Loucy (cell line): Measurements from ENCODE around the gene S1PR1.

Experiments used
- H2AFZ ChIP-seq: fragments of 200-600 bp; sonication (generic); 2 replicates; pipeline ENCODE4 v1.6.0; 2016; ENCODE audit warnings: antibody characterized with exemption, mild to moderate bottlenecking, low read length, moderate library complexity
- H3F3A ChIP-seq: fragments of 200-600 bp; 2 replicates; pipeline ENCODE4 v1.6.0; 2016; ENCODE audit warnings: antibody characterized with exemption, low read depth, mild to moderate bottlenecking
- H3K27me3 ChIP-seq: fragments of 200-600 bp; sonication (generic); 2 replicates; pipeline ENCODE4 v1.6.1; 2014; ENCODE audit warnings: low read length, mild to moderate bottlenecking; ENCODE audit not compliant: insufficient read depth, poor library complexity, severe bottlenecking
- H3K36me3 ChIP-seq: fragments of 200-600 bp; sonication (generic); 2 replicates; pipeline ENCODE4 v1.6.1; 2016; ENCODE audit warnings: low read length; ENCODE audit not compliant: insufficient read depth
- H3K4me1 ChIP-seq: fragments of 200-600 bp; sonication (generic); 2 replicates; pipeline ENCODE4 v1.5.1; 2014; ENCODE audit warnings: low read length, mild to moderate bottlenecking; ENCODE audit not compliant: insufficient read depth, poor library complexity, severe bottlenecking
- H3K4me2 ChIP-seq: fragments of 200-600 bp; sonication (generic); 2 replicates; pipeline ENCODE4 v1.6.0; 2014; ENCODE audit warnings: antibody characterized with exemption, low read length, low read depth, mild to moderate bottlenecking; ENCODE audit not compliant: poor library complexity, severe bottlenecking
- H3K4me3 ChIP-seq: fragments of 200-600 bp; sonication (generic); 2 replicates; pipeline ENCODE4 v1.5.1; 2014; ENCODE audit warnings: low read length, mild to moderate bottlenecking, mixed read lengths; ENCODE audit not compliant: poor library complexity, severe bottlenecking
- H3K79me2 ChIP-seq: fragments of 200-600 bp; sonication (generic); 2 replicates; pipeline ENCODE4 v1.6.1; 2014; ENCODE audit warnings: low read length; ENCODE audit not compliant: insufficient read depth
- H3K9ac ChIP-seq: fragments of 200-600 bp; sonication (generic); 2 replicates; pipeline ENCODE4 v1.6.0; 2014; ENCODE audit warnings: mild to moderate bottlenecking, low read depth, low read length, moderate library complexity; ENCODE audit not compliant: poor library complexity, severe bottlenecking
- H3K9me2 ChIP-seq: fragments of 200-600 bp; sonication (generic); replicated peaks from 2 replicates; pipeline ENCODE4 v1.6.1; 2016; ENCODE audit warnings: low read depth, low read length, mixed read lengths
- H3K9me3 ChIP-seq: fragments of 200-600 bp; sonication (generic); 2 replicates; pipeline ENCODE4 v1.6.1; 2014; ENCODE audit warnings: mild to moderate bottlenecking, antibody characterized with exemption, low read length, low read depth; ENCODE audit not compliant: insufficient read depth
- H4K20me1 ChIP-seq: fragments of 200-600 bp; sonication (generic); 2 replicates; pipeline ENCODE4 v1.6.0; 2014; ENCODE audit warnings: antibody characterized with exemption, low read length, mild to moderate bottlenecking; ENCODE audit not compliant: insufficient read depth, poor library complexity, severe bottlenecking
- CTCF ChIP-seq: fragments of 200-600 bp; sonication (generic); conservative IDR thresholded peaks from 2 replicates; pipeline ENCODE4 v1.5.1; 2014; ENCODE audit warnings: mild to moderate bottlenecking, antibody characterized with exemption, low read length
- EZH2phosphoT487 ChIP-seq: fragments of 200-600 bp; IDR thresholded peaks from 2 replicates; pipeline ENCODE4 v1.6.1; 2018; ENCODE audit warnings: antibody characterized with exemption, mild to moderate bottlenecking, moderate library complexity, borderline replicate concordance

Gene S1PR1

GRCh38 chr1:101243751-101244150 lies 6.9 kb downstream of the S1PR1 start:
- no peak overlapping the region for H2AFZ ChIP-seq
- no peak overlapping the region for H3K4me2 ChIP-seq
- H3K9me3 ChIP-seq, result no peaks in the 10 kb centered on the region
- H3K36me3 ChIP-seq, result no peaks in the 10 kb centered on the region
- peaks cover 15% of the 10 kb centered on the region for H3K4me1 ChIP-seq
- TF ChIP-seq CTCF (no peak), EZH2phosphoT487 (no peak)
- H4K20me1 ChIP-seq, result no peaks in the 10 kb centered on the region
- H3K79me2 ChIP-seq, result no peaks in the 10 kb centered on the region
- H3K27me3 ChIP-seq, result no peaks in the 10 kb centered on the region
- H3F3A ChIP-seq, result no peaks in the 10 kb centered on the region
- H3K9me2 ChIP-seq, result no peaks in the 10 kb centered on the region
- no peak overlapping the region for H3K9ac ChIP-seq
- H3K4me3 ChIP-seq, result no peak overlapping the region

GRCh38 chr1:101244842-101245241 lies 8.0 kb downstream of the S1PR1 start:
- H3K4me2 ChIP-seq, result no peak overlapping the region
- H3K4me1 ChIP-seq, result peaks cover 15% of the 10 kb centered on the region
- H3K36me3 ChIP-seq, result no peaks in the 10 kb centered on the region

GRCh38 chr1:101245246-101245927 lies 8.6 kb downstream of the S1PR1 start:
- Histone ChIP-seq H3K4me3 (no peak overlapping the region), H3K4me2 (no peak overlapping the region), H3K9ac (no peak overlapping the region), H3F3A (no peaks in the 10 kb centered on the region), H3K27me3 (no peaks in the 10 kb centered on the region), H3K79me2 (no peaks in the 10 kb centered on the region), H3K9me2 (no peaks in the 10 kb centered on the region), H4K20me1 (no peaks in the 10 kb centered on the region), H3K4me1 (peaks cover 15% of the 10 kb centered on the region), H3K36me3 (no peaks in the 10 kb centered on the region), H3K9me3 (no peaks in the 10 kb centered on the region), H2AFZ (no peak overlapping the region)
- TF ChIP-seq EZH2phosphoT487 (no peak), CTCF (no peak)

More at GRCh38 chr1:101244842-101245241, 8.0 kb downstream of the S1PR1 start:
- H4K20me1 ChIP-seq, result no peaks in the 10 kb centered on the region
- H3K79me2 ChIP-seq, result no peaks in the 10 kb centered on the region
- no peaks in the 10 kb centered on the region for H3F3A ChIP-seq
- no peaks in the 10 kb centered on the region for H3K27me3 ChIP-seq
- no peaks in the 10 kb centered on the region for H3K9me3 ChIP-seq
- no peak overlapping the region for H3K9ac ChIP-seq
- H3K4me3 ChIP-seq, result no peak overlapping the region
- H2AFZ ChIP-seq, result no peak overlapping the region
- TF ChIP-seq EZH2phosphoT487 (no peak), CTCF (no peak)
- no peaks in the 10 kb centered on the region for H3K9me2 ChIP-seq
